Dedifferentiated amniotic fluid mesenchymal stem cell (primary cell): ENCODE measurements around the gene PIK3C3.

ENCODE experiments used
- DNase-seq: peaks from one replicate; pipeline ENCODE4 v3.0.0-alpha.2; 2016; ENCODE audit errors: extremely low spot score

PIK3C3 gene

DNA sequence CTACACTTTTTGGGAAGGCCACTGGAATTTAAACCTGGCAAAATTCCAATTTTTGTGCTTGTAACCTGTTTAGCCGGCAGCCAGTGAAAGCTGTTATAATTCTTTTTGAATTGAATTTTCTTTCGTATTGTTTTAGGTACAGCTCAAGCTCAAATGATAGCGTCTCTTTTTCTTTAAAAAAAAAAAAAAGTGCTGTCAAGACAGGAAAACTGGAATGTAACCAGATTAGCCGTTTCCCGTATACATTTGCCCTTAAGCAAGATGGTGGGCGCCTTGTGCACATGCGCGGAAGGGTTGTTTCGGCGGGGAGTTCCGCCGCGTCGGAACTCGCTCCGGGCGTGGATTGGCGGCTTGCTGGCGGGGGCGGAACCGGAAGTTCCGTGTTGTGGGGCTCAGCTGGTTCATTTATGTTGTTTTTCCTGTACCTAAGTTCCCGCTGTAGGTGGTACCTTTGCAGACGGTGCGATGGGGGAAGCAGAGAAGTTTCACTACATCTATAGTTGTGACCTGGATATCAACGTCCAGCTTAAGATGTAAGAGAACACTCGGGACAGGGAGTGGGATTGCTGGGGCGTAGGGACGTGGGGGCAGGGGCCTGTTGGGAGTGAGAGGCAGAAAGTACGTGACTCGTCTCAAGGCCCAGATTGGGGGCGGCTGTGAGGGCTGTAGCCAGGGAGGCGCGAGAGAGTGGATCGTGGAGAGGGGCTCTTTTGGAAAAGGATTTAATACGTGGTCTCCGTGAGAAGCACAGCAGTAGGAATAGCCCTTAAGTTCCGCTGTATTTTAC is at the start of gene PIK3C3:
PIK3C3 (plus strand) TSS at position 408 of the 787 bp plus-strand sequence; CDS start at position 466, 58 bp downstream.
- DNase-seq = peak; percentile 97

DNA sequence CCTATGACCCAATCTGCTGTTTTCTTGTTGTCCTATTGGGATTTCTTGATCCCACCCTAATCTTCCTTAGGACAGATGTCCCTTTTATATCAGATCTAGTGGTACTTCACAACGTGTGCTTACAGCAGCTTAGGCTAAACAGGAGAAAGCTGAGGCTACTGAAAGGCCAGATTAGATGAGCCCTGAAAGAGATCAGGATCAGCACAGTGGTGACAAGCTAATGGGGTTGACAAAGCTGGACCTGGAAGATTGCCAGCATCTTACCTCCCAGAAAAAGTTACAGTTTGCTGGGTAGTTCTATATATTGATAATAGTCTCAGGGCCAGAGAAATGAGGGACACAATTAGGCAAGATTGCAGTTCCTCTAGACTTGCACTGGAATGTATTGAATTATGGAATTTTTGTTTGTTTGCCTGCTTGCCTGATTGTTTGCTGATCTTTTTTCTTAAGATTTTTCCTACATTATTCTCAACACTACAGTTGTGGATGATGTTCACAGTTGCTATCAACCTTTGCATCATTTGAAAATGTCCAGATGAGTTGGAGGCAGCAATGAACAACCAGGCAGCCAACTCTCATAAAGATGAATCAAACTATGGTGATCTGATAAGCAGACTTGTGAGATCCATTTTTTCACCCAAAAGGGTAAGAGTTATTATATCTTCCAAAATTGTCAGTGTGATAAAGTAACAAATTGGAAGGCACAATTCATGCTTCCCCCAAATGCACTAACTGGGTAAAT is 49.1 kb upstream of the PIK3C3 start:
- no peak for DNase-seq

DNA sequence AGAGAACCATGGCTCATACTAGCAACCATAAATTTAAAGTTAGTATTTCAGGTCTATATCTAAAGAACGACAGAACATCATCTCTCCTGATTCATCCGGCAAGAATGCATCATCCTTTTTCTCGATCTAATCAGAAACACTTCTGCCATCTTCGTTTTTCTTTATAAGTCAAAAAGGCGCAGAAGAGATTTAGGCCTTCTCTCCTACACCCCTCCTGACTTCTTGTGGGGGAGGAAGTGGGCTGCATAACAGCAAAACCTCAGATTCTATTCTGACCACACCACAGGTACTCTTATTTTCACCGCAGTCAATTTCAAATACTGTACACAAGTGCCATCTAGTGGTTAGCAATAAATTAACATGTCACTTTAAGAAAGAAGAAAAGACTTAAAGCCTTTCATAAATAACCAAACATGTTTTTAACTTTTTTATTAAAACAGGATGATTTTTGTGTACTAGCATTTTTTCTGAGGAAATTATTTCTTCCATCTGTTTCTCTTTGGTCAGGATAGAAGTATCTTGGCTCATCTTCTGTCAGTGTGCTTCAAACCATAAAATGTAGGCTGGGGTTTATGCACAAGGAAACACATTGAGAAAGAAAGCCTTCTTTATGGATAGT is 48.4 kb upstream of the PIK3C3 start:
- peak; percentile 54 for DNase-seq

DNA sequence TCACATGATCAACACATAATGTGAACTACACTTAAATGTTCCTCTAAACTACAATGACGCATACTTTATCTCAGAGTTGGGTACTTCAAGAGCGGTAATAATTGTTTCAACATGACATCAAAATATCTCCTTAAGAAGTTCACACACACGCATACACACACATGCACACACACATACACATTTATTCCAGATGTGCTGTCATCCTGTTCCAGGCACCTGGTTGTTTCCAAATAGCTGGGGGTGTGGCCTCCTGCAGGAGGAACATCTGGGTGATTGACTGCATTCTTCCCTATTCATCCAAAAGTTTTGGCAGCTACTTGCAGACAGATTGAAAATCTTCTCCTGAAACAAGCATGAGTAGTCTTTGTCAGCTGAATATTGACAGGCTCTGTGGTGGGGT is 37.9 kb upstream of the PIK3C3 start:
- no peak for DNase-seq

DNA sequence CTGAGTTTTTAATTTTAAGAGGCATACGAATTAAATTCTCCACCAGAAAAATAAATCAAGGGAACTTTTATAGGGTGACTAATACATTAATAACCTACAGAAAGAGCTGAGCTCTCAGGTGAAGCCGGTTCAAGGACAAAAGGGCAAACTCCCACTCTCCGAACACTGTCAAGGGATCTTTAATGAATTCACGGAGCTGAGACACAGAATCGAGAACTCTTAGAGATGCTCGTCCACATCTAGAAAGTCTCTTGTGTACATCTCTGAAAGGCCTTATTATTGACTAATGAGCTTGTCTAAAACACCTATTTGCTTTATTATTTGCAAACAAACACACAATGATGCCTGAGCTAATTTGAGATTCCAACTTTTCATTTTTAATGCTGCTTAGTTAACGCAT is 33.3 kb upstream of the PIK3C3 start:
- no peak for DNase-seq

DNA sequence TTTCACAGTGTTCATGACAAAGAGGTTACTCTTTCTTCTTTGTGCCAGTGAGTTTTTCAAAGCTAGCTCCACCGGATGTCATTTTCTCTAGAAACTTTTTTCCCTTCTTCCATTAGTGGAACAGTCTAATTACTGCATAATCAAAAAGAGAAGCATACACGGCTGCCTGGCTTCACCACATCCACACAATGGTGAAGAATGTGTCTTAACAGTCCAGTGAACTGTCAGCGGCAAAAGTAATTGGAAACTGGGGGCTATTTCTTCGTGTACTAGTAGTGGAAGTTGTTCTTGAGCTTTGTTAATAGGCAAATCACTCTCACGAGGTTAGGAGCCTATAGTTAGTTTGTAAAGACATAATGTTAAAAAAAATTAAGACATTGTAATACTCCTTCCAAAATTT is 32.9 kb upstream of the PIK3C3 start:
- DNase-seq = no peak

DNA sequence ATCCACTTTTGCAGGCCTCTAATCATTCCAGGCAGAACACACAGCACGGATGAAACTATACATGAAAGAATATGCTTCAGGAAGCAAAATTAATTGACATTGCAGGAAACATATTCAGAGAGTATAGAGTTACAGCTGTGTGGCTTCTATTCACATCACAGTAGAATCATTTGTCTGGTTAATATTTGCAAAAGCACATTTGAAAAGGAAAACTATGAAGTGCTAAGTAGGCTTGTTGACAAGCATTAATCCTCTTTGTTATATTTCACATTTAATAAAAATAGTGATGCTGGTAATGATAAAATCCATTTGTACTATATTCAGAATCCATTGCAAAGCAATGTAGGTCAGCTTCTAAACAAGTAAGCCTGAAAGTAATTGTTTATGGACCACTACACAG is 32.2 kb upstream of the PIK3C3 start:
- DNase-seq = no peak

DNA sequence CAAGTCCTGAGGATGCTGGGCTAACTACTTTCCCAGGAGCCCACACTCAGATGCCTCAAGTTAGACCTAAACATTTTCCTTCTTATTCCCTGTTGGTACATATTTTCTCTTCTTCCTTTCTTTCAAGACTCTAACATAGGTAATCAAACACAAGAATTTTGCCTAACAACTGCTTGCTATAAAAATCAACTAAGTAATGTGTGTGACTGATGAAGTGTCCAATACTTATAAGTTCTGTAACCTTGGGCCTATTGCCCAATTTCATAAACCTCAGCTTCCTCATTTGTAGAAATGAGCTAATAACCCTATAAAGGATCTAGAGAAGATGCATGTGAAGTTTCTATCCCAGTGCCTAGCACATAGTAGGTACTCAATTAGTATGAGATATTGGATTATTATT is 31.6 kb upstream of the PIK3C3 start:
- DNase-seq = no peak

DNA sequence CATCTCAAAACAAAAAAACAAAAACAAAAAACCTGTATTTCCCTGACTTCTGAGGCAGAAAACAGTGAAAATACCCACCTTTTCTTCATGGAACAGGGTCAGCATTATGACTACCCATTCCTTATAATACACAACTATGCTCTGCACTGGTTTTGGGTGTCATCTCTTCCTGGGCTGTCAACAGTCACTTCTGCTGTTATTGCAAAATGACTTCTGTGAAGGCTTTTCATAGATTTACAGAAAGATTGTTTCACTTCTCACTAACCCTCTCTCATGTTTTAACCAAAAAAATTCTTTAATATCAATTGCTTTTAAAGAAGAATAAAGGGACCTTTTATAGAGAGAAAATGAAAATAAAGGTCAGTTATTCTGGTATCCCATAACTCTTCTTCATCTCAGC is 26.5 kb upstream of the PIK3C3 start:
- DNase-seq = no peak

DNA sequence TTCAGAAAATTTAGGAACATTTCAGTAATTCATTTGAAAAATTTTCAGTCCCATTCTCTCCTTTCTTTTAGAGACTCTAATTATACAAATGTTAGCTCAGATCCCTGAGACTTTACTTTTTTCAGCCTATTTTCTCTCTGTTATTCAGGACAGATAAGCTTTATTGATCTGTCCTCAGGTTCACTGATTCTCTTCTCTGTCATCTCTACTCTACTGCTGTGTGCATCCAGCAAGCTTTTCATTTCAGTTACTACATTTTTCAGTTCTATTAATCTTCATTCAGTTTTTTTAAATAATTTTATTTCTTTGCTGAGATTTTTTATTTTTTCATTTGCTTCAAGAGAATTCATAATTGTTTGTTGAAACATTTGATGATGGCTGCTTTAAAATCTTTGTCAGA is 22.1 kb upstream of the PIK3C3 start:
- no peak for DNase-seq

DNA sequence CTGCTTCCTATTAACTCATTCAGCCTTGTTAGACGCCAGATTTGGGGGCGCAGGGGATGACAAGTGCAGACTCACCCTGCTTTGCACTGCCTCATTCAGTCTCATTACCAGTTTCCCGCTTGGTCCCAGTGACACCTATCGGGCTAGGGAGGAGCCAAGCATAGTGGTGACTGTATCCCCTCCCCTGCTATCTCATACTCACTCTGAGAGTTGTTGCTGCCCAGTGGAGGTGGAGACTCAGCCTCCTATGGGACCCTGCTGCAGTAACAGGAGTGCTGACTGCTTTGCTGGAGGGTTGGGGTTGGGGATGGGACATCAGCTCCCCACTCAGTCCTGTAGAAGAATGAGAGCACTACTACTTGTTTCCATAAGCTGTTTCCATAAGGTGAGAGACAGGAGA is 21.3 kb upstream of the PIK3C3 start:
- DNase-seq = no peak

DNA sequence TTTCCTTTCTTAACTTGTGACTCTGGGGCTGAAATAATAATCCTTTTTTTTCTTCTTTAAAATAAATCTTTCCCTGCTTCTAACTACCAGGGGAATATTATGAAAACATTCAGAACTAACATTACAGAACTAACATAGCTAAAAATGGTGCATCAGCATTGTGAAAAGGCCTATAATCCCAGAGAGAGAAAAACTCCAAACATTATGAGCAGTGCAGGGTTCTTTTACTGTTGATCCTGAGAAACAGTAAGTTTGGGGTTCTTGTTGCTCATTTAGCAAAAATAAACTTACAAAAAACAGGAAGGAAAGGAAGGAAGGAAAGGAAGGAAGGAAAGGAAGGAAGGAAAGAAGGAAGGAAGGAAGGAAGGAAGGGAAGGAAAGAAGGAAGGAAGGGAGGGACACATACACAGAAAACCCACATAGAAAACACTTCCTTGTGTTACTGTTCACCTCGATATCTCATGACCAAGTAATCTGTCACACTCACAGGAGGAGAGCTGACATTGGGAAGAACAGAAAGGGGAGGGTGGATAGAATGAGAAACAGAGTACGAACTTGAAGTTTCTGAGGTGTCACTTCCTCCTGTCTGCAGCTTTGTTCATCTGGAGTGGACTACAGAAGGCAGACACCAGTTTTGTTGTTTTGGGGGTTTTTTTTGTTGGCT is 18.4 kb upstream of the PIK3C3 start:
- no peak for DNase-seq

DNA sequence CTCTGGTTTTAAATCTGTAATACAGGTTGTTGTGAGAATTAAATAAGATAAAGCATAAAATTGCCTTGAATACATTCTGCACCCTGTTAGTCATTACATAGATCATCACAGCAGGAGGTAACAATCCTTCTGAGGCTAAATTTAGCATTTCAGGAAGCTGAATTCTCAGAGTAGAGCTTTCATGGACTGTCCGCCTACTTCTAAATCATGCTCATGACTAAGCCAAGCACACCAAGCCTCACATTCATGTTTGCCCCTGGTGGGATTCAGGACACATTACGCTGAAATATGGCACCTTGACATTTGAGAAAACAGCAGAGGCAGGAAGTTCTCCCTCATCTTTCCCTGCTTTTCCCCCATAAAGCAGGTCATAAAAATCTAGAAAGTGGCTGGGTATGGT is 16.6 kb upstream of the PIK3C3 start:
- peak; percentile 53 for DNase-seq

DNA sequence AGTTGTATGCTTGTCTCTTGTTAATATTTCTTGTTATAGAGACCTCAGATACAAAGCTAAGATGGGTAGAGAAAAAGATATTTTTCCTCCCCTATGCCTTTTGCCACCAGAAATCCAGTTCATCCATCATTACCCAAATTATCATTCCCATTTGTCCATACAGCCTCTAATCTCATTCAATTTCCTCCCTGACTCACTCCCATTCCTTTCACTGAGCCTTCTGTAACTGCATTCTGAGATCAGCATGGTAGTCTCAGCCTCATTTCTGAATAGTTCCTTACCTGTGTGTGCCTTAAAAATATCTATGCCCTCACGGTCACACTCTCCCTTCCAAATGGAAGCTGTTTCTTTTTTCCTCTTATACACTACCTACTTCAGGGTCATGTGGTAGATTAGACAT is 15.7 kb upstream of the PIK3C3 start:
- no peak for DNase-seq

DNA sequence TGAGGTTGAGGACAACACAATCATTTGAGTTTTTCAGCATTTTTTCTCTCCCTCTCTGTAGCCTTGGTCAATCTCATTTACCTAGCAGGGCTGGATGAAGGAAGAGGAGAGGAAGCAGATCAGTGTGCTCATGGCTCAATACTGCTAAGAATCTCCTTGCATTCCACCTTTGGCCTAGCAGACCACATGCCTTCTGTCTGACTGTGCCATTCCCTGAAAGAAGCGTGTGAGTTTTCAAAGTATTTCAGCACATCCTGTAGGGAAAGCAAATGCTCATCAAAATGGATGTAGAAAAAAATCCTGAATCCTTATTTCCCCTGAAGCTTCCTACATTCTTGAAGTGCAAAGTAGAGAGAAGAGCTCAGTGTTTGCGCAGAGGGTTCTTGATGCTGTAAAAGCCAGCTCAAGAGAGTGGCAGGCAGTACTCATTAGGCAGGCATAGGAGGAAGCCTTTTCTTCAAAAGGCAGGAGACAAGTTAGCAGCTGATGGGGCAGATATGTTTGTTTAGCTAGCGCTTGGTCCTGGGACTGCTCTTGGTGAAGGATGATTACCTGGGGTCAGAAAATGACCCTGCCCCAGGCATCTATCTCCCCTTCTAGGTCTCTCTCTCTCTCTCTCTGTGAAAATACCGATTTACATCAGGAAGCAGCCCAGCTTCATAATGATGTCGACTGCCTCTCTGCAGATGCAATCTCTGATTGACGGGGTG is 14.4 kb upstream of the PIK3C3 start:
- peak; percentile 61 for DNase-seq

DNA sequence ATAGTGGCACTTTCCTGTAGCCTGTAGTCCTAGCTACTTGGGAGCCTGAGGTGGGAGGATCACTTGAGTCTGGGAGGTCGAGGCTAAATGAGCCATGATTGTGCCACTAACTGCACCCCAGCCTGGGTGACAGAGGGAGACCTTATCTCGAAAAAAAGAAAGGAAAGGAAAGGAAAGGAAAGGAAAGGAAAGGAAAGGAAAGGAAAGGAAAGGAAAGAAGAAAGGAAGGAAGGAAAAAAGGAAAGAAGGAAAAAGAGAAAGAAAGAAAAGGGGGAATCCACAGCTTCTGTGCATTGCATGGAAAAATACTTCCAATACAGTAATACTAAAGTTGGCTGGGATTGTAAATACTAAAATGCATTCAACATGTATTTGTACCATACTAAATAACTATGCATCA is 12.8 kb upstream of the PIK3C3 start:
- DNase-seq = no peak

DNA sequence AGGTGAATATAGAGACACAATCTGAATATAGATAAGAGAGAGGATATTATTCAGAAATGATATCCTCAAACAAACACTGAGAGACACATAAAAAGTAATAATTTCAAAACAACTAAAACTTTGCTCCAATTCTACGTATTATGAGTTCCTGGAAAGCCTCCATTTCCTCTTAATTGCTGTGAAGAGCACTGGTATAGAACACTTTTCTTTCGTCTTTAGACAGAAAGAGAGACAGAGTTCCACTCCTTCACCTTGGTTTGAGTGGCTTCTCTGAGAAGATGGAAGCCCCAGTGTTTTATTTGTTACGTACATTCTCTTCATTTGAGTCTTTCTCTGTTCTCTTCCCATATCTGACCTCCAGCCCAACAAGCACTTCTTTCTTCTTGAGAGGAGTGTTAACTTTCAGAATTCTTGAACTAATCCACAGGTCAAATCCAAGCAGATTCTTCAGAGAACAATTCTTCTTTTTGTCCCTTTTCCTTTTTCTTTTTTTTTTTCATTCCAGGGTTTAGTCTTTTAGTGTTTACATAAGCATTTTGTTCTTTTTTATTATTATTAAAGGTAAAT is 6.4 kb upstream of the PIK3C3 start:
- no peak for DNase-seq

DNA sequence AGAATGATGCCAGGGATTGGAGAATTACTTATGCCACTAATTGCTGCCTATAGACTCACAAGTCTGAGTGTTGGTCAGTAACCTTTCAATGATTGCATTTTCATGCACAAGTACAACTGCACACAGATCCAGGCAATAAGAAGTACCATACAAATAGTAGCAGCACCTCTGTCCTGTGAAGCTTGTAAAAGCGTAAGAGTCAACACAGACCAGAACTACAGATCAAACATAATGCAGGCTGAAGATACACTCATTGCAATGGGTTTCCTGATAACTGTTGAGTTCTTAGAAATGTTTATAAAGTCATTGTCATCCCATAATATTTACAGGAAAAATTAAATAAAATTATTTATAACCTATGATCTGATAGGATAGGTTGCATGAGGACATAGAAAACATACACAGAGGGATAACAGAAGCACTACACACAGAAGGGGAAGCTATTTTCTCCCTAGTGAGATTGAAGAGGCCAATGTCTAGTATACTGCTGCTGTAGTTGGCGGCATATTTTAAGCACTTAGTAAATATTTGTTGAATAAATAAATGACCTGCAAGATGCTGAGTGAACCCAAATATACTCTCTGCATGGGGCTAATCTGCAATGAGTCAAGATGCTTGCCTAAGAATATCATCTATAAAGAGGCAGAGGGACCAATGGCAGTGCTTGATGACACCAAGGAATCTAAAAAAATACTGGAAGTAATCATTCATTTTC is 5.7 kb upstream of the PIK3C3 start:
- DNase-seq = no peak

DNA sequence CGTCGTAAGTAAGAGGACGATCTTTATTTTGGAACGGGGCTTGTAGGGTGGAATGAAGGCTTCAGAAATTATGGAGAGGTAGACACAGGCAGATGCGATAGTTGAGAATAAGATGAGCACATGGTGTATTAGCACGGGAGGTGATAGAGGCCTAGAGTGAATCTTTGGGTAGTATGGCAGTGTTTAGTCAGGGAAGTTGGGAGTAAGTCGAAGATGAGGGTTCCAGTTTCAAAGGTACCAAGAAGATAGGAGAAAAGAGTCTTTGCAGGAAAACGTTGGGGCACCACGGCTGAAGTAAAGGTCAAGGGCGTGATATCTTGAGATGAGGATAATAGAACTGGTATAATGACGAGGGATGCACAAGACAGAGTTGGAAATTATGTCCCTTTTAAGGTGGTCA is 654 bp downstream of the PIK3C3 start:
- DNase-seq = no peak

DNA sequence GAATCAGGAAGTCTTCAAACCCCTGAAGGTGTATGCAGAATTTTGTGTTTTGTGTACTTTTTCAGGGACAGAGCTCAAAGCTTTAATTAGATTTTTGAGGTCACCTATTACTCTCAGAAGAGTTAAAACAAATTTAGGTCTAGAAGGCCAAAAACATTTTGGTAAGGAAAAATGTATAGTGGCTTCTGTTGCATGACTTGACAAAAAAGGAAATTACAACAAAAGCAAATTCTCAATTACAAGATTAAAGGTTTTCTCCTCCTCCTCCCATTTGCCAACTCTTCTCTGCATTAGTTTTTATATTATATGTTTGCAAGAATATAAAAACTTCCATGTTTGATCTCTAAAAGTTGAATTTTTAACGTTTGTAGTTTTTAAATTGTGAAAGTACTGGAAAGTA is 4.0 kb downstream of the PIK3C3 start:
- DNase-seq = no peak
